Astrocyte (in vitro differentiated cells and primary cell): Measurements from ENCODE around the gene CDK4. TPM values are rescaled to one million over a fixed set of nuclear protein-coding genes. Genes with fewer than 3 reads are reported as not detected.
A peak's percentile ranks its signal among the peaks of the same experiment; 100 is the strongest.

Experiments used
- DNase-seq: peaks from one replicate; pipeline ENCODE4 v3.0.0-alpha.2; 2010; ENCODE audit warnings: low read depth
- FAIRE-seq: peaks from 2 replicates; lab custom pipeline; 2011; peaks lifted over from hg19 to GRCh38; lab: Jason Lieb, UNC
- H2AFZ ChIP-seq: 2 replicates; pipeline ENCODE4 v1.6.0; 2012; ENCODE audit warnings: low read depth, low read length, inconsistent platforms
- H3K27ac ChIP-seq: 2 replicates; pipeline ENCODE4 v1.5.1; 2011; ENCODE audit warnings: low read depth, low read length, inconsistent platforms
- H3K27me3 ChIP-seq: 2 replicates; pipeline ENCODE4 v1.6.0; 2011; ENCODE audit warnings: low read length, inconsistent platforms; ENCODE audit not compliant: insufficient read depth
- H3K36me3 ChIP-seq: 2 replicates; pipeline ENCODE4 v1.5.1; 2011; ENCODE audit warnings: low read length, inconsistent platforms; ENCODE audit not compliant: insufficient read depth
- H3K4me1 ChIP-seq: 2 replicates; pipeline ENCODE4 v1.5.1; 2011; ENCODE audit warnings: low read length, inconsistent platforms; ENCODE audit not compliant: insufficient read depth
- H3K4me2 ChIP-seq: 2 replicates; pipeline ENCODE4 v1.6.0; 2012; ENCODE audit warnings: low read length, inconsistent platforms
- H3K4me3 ChIP-seq: 2 replicates; pipeline ENCODE4 v1.5.1; 2011; ENCODE audit warnings: low read depth, mild to moderate bottlenecking, low read length, inconsistent platforms; ENCODE audit not compliant: insufficient read depth
- H3K79me2 ChIP-seq: 2 replicates; pipeline ENCODE4 v1.6.0; 2012; ENCODE audit warnings: mild to moderate bottlenecking, low read length, inconsistent platforms; ENCODE audit not compliant: insufficient read depth
- H3K9ac ChIP-seq: 2 replicates; pipeline ENCODE4 v1.6.0; 2012; ENCODE audit warnings: mild to moderate bottlenecking, low read length, inconsistent platforms
- H3K9me3 ChIP-seq: 2 replicates; pipeline ENCODE4 v1.5.1; 2012; ENCODE audit warnings: low read depth, mild to moderate bottlenecking, low read length, inconsistent platforms; ENCODE audit not compliant: insufficient read depth
- H4K20me1 ChIP-seq: 2 replicates; pipeline ENCODE4 v1.6.0; 2012; ENCODE audit warnings: low read length, inconsistent platforms; ENCODE audit not compliant: insufficient read depth
- H3K27ac Mint-ChIP-seq: one replicate; pipeline ENCODE4 v1.8.0; 2021; ENCODE audit warnings: mild to moderate bottlenecking, mixed read lengths; ENCODE audit not compliant: unreplicated experiment
- H3K27me3 Mint-ChIP-seq: one replicate; pipeline ENCODE4 v1.8.0; 2021; ENCODE audit warnings: low read depth, mixed read lengths; ENCODE audit not compliant: unreplicated experiment
- H3K36me3 Mint-ChIP-seq: one replicate; pipeline ENCODE4 v1.8.0; 2021; ENCODE audit warnings: low read depth, mixed read lengths; ENCODE audit not compliant: unreplicated experiment
- H3K4me1 Mint-ChIP-seq: one replicate; pipeline ENCODE4 v1.8.0; 2021; ENCODE audit warnings: low read depth, mixed read lengths; ENCODE audit not compliant: unreplicated experiment
- H3K4me3 Mint-ChIP-seq: one replicate; pipeline ENCODE4 v1.8.0; 2021; ENCODE audit warnings: mild to moderate bottlenecking, moderate library complexity, mixed read lengths; ENCODE audit not compliant: unreplicated experiment
- H3K9me3 Mint-ChIP-seq: one replicate; pipeline ENCODE4 v1.8.0; 2021; ENCODE audit warnings: mild to moderate bottlenecking, mixed read lengths; ENCODE audit not compliant: unreplicated experiment
- EZH2 ChIP-seq: IDR thresholded peaks from 2 replicates; pipeline ENCODE4 v1.6.1; 2012; ENCODE audit warnings: mild to moderate bottlenecking, low read length, inconsistent platforms; ENCODE audit not compliant: insufficient read depth
- total RNA-seq: library from RNA; stranded (reverse); gene quantifications from 2 replicates; pipeline ENCODE4 v1.2.1, GENCODE V29; 2021
- TF ChIP-seq, protein P1 (sequence below): IDR thresholded peaks from 2 replicates; pipeline ENCODE4 v1.5.1; 2011; ENCODE audit warnings: low read depth, mild to moderate bottlenecking, inconsistent platforms, low read length, moderate library complexity; ENCODE audit not compliant: insufficient read depth

CDK4 gene
- total RNA-seq, 1 donor from 2014 or later, result 133 TPM

DNA sequence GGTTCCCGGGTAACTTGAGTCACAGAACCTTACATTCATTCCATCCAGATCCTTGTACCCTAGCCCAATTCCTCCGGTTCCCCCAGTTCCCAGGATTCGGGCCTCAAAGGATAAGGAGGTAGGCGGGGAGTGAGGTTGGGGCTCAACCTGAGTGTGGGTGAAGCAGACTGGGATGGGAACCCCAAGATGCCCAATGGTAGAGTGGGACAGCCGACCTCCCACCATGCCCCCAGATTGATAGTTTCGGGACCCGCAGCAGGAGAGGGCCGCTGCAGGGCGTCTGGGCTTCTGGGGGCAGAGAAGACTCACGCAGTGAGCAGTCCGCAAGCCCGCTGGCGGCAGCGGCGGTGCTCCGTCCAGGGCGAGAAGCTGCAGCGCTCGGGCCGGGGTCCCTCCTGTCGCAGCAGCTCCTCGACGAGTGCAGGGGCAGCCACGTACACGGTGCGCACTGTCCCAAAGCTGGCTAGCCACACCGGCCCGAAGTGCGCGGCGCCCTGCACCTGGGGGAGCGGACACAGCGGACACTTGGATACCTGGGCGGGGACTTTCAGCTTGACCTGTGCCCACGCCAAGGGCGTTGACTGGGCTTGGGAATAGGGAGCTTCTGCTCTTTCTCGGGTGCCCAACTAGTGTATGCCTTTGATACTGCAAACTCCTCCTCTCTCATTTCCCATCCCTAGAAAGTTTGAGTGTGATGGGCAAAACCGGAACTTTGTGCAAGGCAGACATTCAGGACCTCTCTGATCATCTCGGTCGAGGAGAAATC is 13.8 kb upstream of the CDK4 start:
- no peaks in the 10 kb centered on the region for H3K36me3 ChIP-seq
- FAIRE-seq (no peak), DNase-seq (no peak)
- H3K9ac ChIP-seq, result no peak overlapping the region
- Mint-ChIP-seq H3K27me3 (peaks cover 50% of the 10 kb centered on the region), H3K9me3 (no peaks in the 10 kb centered on the region), H3K27ac (peak overlapping the region; percentile 59), H3K36me3 (peaks cover 15% of the 10 kb centered on the region), H3K4me3 (peak overlapping the region; percentile 47), H3K4me1 (peaks cover 5% of the 10 kb centered on the region)
- peaks cover 29% of the 10 kb centered on the region for H3K4me1 ChIP-seq
- no peak overlapping the region for H3K27ac ChIP-seq
- H3K4me3 ChIP-seq, result peak overlapping the region; percentile 36
- H3K4me2 ChIP-seq, result peak overlapping the region; percentile 80
- TF ChIP-seq EZH2, result peak; percentile 70
- TF ChIP-seq, protein P1, sequence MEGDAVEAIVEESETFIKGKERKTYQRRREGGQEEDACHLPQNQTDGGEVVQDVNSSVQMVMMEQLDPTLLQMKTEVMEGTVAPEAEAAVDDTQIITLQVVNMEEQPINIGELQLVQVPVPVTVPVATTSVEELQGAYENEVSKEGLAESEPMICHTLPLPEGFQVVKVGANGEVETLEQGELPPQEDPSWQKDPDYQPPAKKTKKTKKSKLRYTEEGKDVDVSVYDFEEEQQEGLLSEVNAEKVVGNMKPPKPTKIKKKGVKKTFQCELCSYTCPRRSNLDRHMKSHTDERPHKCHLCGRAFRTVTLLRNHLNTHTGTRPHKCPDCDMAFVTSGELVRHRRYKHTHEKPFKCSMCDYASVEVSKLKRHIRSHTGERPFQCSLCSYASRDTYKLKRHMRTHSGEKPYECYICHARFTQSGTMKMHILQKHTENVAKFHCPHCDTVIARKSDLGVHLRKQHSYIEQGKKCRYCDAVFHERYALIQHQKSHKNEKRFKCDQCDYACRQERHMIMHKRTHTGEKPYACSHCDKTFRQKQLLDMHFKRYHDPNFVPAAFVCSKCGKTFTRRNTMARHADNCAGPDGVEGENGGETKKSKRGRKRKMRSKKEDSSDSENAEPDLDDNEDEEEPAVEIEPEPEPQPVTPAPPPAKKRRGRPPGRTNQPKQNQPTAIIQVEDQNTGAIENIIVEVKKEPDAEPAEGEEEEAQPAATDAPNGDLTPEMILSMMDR, result no peak
- H2AFZ ChIP-seq, result no peak overlapping the region
- no peaks in the 10 kb centered on the region for H4K20me1 ChIP-seq
- H3K27me3 ChIP-seq, result peaks cover 36% of the 10 kb centered on the region
- no peaks in the 10 kb centered on the region for H3K9me3 ChIP-seq
- peaks cover 4% of the 10 kb centered on the region for H3K79me2 ChIP-seq

DNA sequence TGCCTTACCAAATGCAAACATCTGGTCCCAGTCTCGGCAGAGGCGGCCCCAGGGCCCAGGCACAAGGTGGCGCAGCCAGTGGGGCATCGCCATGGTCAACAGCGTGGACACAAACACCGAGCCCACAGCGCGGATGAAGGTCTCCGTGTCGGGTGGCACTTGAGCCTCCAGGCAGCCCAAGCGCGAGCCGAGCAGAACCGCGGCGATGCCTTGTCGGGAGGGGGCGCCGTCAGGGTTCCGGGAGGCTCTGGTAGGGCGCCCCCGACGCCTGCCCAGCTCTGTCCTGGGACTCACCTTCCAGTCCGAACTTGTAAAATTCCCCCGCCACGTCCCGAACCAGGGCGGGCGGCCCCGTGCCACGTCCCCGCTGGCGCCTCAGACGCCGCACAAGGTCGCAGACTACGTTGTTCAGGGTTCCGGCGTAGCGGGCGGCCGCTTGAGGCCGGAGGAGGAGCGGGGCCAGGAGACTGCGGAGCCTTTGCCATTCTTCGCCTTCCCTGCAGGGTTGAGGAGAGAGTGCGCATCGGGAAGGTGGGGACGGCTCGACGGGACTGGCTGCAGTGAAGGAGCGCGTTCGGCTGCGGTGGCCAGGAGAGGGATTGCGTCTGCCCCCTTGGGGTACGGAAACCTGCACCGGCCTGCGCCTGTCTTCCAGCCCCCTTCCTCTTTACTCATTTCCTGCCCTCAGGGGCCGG is 13.0 kb upstream of the CDK4 start:
- TF ChIP-seq EZH2, result peak; percentile 98
- TF ChIP-seq, protein P1, result no peak
- H3K27ac ChIP-seq, result no peak overlapping the region
- H3K9me3 ChIP-seq, result no peaks in the 10 kb centered on the region
- peak overlapping the region; percentile 80 for H3K4me2 ChIP-seq
- H3K27me3 ChIP-seq, result peaks cover 36% of the 10 kb centered on the region
- peaks cover 5% of the 10 kb centered on the region for H4K20me1 ChIP-seq
- H3K4me3 ChIP-seq, result peak overlapping the region; percentile 44
- H3K36me3 Mint-ChIP-seq, result peaks cover 20% of the 10 kb centered on the region
- no peaks in the 10 kb centered on the region for H3K9me3 Mint-ChIP-seq
- peak overlapping the region; percentile 49 for H2AFZ ChIP-seq
- H3K9ac ChIP-seq, result peak overlapping the region; percentile 31
- H3K27ac Mint-ChIP-seq, result no peak overlapping the region
- FAIRE-seq (no peak), DNase-seq (no peak)
- peaks cover 50% of the 10 kb centered on the region for H3K27me3 Mint-ChIP-seq
- H3K4me1 Mint-ChIP-seq, result peaks cover 5% of the 10 kb centered on the region
- H3K36me3 ChIP-seq, result no peaks in the 10 kb centered on the region
- H3K4me1 ChIP-seq, result peaks cover 26% of the 10 kb centered on the region
- H3K4me3 Mint-ChIP-seq, result no peak overlapping the region
- H3K79me2 ChIP-seq, result no peaks in the 10 kb centered on the region

DNA sequence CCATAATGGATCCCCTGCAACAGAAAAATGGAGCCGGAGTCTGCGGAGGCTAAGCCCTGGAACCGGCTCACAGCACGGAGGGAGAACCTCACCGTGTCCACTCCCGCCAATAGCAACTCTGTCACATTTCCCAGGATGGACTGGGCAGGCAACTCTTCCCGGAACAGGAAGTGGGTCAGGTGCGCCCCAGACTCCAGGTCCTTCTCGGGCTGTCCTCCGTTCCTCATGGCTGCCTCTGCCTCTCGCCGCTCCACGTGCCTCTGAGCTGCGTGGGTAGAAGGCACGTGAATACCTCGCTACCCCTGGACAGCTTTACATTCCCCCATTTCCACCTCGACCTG is 12.5 kb upstream of the CDK4 start:
- Mint-ChIP-seq H3K27me3 (peaks cover 50% of the 10 kb centered on the region), H3K27ac (no peak overlapping the region), H3K4me1 (peaks cover 5% of the 10 kb centered on the region), H3K4me3 (no peak overlapping the region), H3K9me3 (no peaks in the 10 kb centered on the region), H3K36me3 (peaks cover 20% of the 10 kb centered on the region)
- Histone ChIP-seq H3K79me2 (no peaks in the 10 kb centered on the region), H2AFZ (peak overlapping the region; percentile 49), H3K4me1 (peaks cover 26% of the 10 kb centered on the region), H3K9ac (peak overlapping the region; percentile 31), H3K27ac (no peak overlapping the region), H3K9me3 (no peaks in the 10 kb centered on the region), H3K4me2 (peak overlapping the region; percentile 80), H3K4me3 (peak overlapping the region; percentile 44), H3K36me3 (no peaks in the 10 kb centered on the region), H3K27me3 (peaks cover 36% of the 10 kb centered on the region), H4K20me1 (peaks cover 10% of the 10 kb centered on the region)
- no peak for FAIRE-seq
- DNase-seq, result no peak
- TF ChIP-seq EZH2, result no peak
- TF ChIP-seq, protein P1, result no peak
